ENCODE results near the gene REG1B.

The REG1B gene

GRCh38 chr2:79124907-79125720 is 37.3 kb upstream of the REG1B start:
- Histone ChIP-seq H3K36me3 (ENCODE audit: control insufficient read depth, insufficient read depth, low read length) (no peaks in the 10 kb centered on the region), H3K27me3 (replicated peaks; ENCODE audit: control insufficient read depth, insufficient read depth, low read length) (no peaks in the 10 kb centered on the region), H3K4me3 (replicated peaks; ENCODE audit: low read depth, low read length) (no peak overlapping the region)
- no peak for DNase-seq (ENCODE audit: extremely low read depth, insufficient read length)
- TF ChIP-seq CTCF (IDR thresholded peaks at IDR 0.05; ENCODE audit: insufficient read depth, low read length, poor library complexity, severe bottlenecking): no peak

- no peak for DNase-seq (ENCODE audit: extremely low read depth, insufficient read length)
- H3K27me3 ChIP-seq (replicated peaks; ENCODE audit: control insufficient read depth, insufficient read depth, low read length): no peaks in the 10 kb centered on the region
Measured at GRCh38 chr2:79122676-79123075, 34.9 kb upstream of the REG1B start.

GRCh38 chr2:79120194-79120713 is 32.5 kb upstream of the REG1B start, which contains the start of gene REG1A:
Gene REG1A, plus strand, starts transcription at chr2:79120488. Its CDS starts 374 bp downstream, at chr2:79120862.
- no peak within 1 kb of the TSS for H3K4me3 ChIP-seq (replicated peaks; ENCODE audit: low read depth, low read length)
- H3K27me3 ChIP-seq (replicated peaks; ENCODE audit: control insufficient read depth, insufficient read depth, low read length): no peaks in the 10 kb centered on the region
- no peak for DNase-seq (ENCODE audit: extremely low read depth, insufficient read length)
- no peak for TF ChIP-seq CTCF (IDR thresholded peaks at IDR 0.05; ENCODE audit: insufficient read depth, low read length, poor library complexity, severe bottlenecking)
- H3K36me3 ChIP-seq (ENCODE audit: control insufficient read depth, insufficient read depth, low read length): no peaks in the 10 kb centered on the region

More at GRCh38 chr2:79122676-79123075, 34.9 kb upstream of the REG1B start:
- H3K36me3 ChIP-seq (ENCODE audit: control insufficient read depth, insufficient read depth, low read length): no peaks in the 10 kb centered on the region
- no peak for TF ChIP-seq CTCF (IDR thresholded peaks at IDR 0.05; ENCODE audit: insufficient read depth, low read length, poor library complexity, severe bottlenecking)
- no peak overlapping the region for H3K4me3 ChIP-seq (replicated peaks; ENCODE audit: low read depth, low read length)

GRCh38 chr2:79116997-79117928 is 29.5 kb upstream of the REG1B start:
- no peak overlapping the region for H3K4me3 ChIP-seq (replicated peaks; ENCODE audit: low read depth, low read length)
- no peak for TF ChIP-seq CTCF (IDR thresholded peaks at IDR 0.05; ENCODE audit: insufficient read depth, low read length, poor library complexity, severe bottlenecking)
- no peaks in the 10 kb centered on the region for H3K27me3 ChIP-seq (replicated peaks; ENCODE audit: control insufficient read depth, insufficient read depth, low read length)
- no peak for DNase-seq (ENCODE audit: extremely low read depth, insufficient read length)
- no peaks in the 10 kb centered on the region for H3K36me3 ChIP-seq (ENCODE audit: control insufficient read depth, insufficient read depth, low read length)

- Histone ChIP-seq H3K36me3 (ENCODE audit: control insufficient read depth, insufficient read depth, low read length) (no peaks in the 10 kb centered on the region), H3K27me3 (replicated peaks; ENCODE audit: control insufficient read depth, insufficient read depth, low read length) (no peaks in the 10 kb centered on the region), H3K4me3 (replicated peaks; ENCODE audit: low read depth, low read length) (no peak overlapping the region)
- no peak for TF ChIP-seq CTCF (IDR thresholded peaks at IDR 0.05; ENCODE audit: insufficient read depth, low read length, poor library complexity, severe bottlenecking)
- DNase-seq (ENCODE audit: extremely low read depth, insufficient read length): no peak
Measured at GRCh38 chr2:79114797-79115494, 27.2 kb upstream of the REG1B start.
